Peyer's patch (tissue), 4 donors: ENCODE measurements around the gene PEX1. TPM values are rescaled to one million over a fixed set of nuclear protein-coding genes. Genes with fewer than 3 reads are reported as not detected.
"Not testable (repeated sequence)": the region's sequence is repeated elsewhere in the genome, so short reads cannot be mapped to it uniquely, and the experiment has no call there.

Source experiments
- DNase-seq, 3 donors: peaks; one replicate each; pipeline ENCODE4 v3.0.0-alpha.2; 2017 to 2019
- H3K27ac ChIP-seq, 4 donors: fragments of 200-600 bp; sonication (generic); one replicate each; pipeline ENCODE4 v1.5.1; 2016 to 2019
- H3K27me3 ChIP-seq, 2 donors: fragments of 200-600 bp; sonication (generic); one replicate each; pipeline ENCODE4 v1.5.1; 2019
- H3K36me3 ChIP-seq, 3 donors: fragments of 200-600 bp; sonication (generic); one replicate each; pipeline ENCODE4 v1.5.1; 2016 to 2019
- H3K4me1 ChIP-seq, 4 donors: fragments of 200-600 bp; sonication (generic); one replicate each; pipeline ENCODE4 v1.5.1; 2016 to 2019
- H3K4me3 ChIP-seq, 4 donors: fragments of 200-600 bp; sonication (generic); 1 replicate in 3 of 4; 2 replicates in 1 of 4; pipeline ENCODE4 v1.5.1; 2016 to 2019; ENCODE audit warnings: mild to moderate bottlenecking in 1 of 4
- H3K9me3 ChIP-seq, 4 donors: fragments of 200-600 bp; sonication (generic); one replicate each; pipeline ENCODE4 v1.5.1; 2016 to 2019; ENCODE audit warnings: mild to moderate bottlenecking in 1 of 4
- CTCF ChIP-seq, 6 experiments: fragments of 450-650 bp in 4 of 6; fragments of 200-600 bp in 2 of 6; sonication (generic) in 1 of 6; IDR thresholded peaks; one replicate each; pipeline ENCODE4 v1.5.1; 2017 to 2019; ENCODE audit warnings: antibody characterized with exemption in 6 of 6, mild to moderate bottlenecking in 3 of 6, moderate library complexity in 1 of 6
- POLR2A ChIP-seq, 2 donors: fragments of 450-650 bp; IDR thresholded peaks; one replicate each; pipeline ENCODE4 v1.5.1; 2017; ENCODE audit warnings: antibody characterized with exemption in 2 of 2, mild to moderate bottlenecking in 2 of 2, moderate library complexity in 2 of 2
- total RNA-seq, 4 donors: library from RNA; depleted of rRNA; stranded (reverse); fragments of >200 nt; gene quantifications; one replicate each; pipeline ENCODE4 v1.1.0, GENCODE V29; 2016

PEX1 gene
- total RNA-seq, 4 donors from 2014 or later = 20.4 to 32.2 (median 24.4) TPM

GRCh38 chr7:92485974-92486373 lies 42.3 kb downstream of the PEX1 start:
- Histone ChIP-seq H3K36me3 (peaks cover 0 to 59% (median 0%) of the 10 kb centered on the region in 3 donors), H3K27ac (no peak overlapping the region)
- no peak for DNase-seq

GRCh38 chr7:92485267-92485892 lies 42.9 kb downstream of the PEX1 start:
- Histone ChIP-seq H3K36me3 (peaks cover 0 to 53% (median 0%) of the 10 kb centered on the region in 3 donors), H3K27ac (no peak overlapping the region), H3K4me1 (no peaks in the 10 kb centered on the region), H3K9me3 (no peaks in the 10 kb centered on the region), H3K27me3 (no peaks in the 10 kb centered on the region), H3K4me3 (no peak overlapping the region)
- no peak for DNase-seq
- TF ChIP-seq CTCF (IDR thresholded peaks at IDR 0.05) (no peak), POLR2A (IDR thresholded peaks at IDR 0.05) (no peak)

More at GRCh38 chr7:92485974-92486373, 42.3 kb downstream of the PEX1 start:
- H3K9me3 ChIP-seq = no peaks in the 10 kb centered on the region
- H3K4me3 ChIP-seq = no peak overlapping the region
- no peaks in the 10 kb centered on the region for H3K4me1 ChIP-seq
- TF ChIP-seq POLR2A (IDR thresholded peaks at IDR 0.05) = no peak
- no peak for TF ChIP-seq CTCF (IDR thresholded peaks at IDR 0.05)
- H3K27me3 ChIP-seq = no peaks in the 10 kb centered on the region

- not testable (repeated sequence) for H3K4me1 ChIP-seq, H3K9me3 ChIP-seq, H3K27ac ChIP-seq, H3K27me3 ChIP-seq, H3K4me3 ChIP-seq, DNase-seq
- H3K36me3 ChIP-seq = peaks cover 0 to 41% (median 0%) of the 10 kb centered on the region in 3 donors
Measured at GRCh38 chr7:92484226-92484625, 44.1 kb downstream of the PEX1 start.

DNA sequence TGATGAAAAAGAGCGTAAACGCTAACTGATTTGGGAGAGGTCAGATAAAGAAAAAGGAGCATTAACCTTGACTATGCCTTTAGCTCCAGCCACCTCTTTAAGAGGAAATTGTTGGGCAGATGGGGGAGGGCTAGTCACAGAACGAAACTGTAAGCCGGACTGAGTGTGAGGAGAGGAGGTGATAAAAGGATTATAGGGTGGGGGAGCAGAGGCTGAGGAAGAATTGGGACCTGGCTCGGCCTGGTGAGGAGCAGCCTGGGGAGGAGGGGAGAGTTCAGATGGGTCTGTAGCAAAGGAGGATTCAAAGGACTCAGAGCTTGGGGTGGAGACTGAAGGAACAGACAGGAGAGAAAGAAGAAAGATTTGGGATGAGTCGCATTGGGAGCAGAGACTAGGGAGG lies 44.7 kb downstream of the PEX1 start:
- not testable (repeated sequence) for H3K27ac ChIP-seq, H3K27me3 ChIP-seq, DNase-seq

DNA sequence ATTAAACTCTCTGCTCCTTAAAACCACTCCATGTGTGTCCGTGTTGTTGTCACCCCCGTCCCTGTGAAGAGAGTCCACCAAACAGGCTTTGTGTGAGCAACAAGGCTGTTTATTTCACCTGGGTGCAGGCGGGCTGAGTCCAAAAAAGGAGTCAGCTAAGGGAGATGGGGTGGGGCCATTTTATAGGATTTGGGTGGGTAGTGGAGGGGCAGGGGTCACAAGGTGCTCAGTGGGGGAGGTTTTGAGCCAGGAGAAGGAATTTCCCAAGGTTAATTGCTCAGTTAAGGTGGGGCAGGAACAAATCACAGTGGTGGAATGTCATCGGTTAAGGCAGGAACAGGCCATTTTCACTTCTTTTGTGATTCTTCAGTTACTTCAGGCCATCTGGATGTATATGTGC lies 49.2 kb downstream of the PEX1 start:
- H3K4me1 ChIP-seq, H3K36me3 ChIP-seq, H3K9me3 ChIP-seq, H3K27ac ChIP-seq, H3K4me3 ChIP-seq, DNase-seq, H3K27me3 ChIP-seq: not testable (repeated sequence)

More for the DNA sequence above, 44.7 kb downstream of the PEX1 start:
- not testable (repeated sequence) for H3K4me3 ChIP-seq, H3K9me3 ChIP-seq, H3K4me1 ChIP-seq
- H3K36me3 ChIP-seq = peaks cover 0 to 35% (median 0%) of the 10 kb centered on the region in 3 donors

- Histone ChIP-seq H3K9me3 (no peaks in the 10 kb centered on the region), H3K27ac (no peak overlapping the region), H3K36me3 (no peaks in the 10 kb centered on the region), H3K4me1 (no peaks in the 10 kb centered on the region), H3K27me3 (no peaks in the 10 kb centered on the region), H3K4me3 (no peak overlapping the region)
- TF ChIP-seq POLR2A (IDR thresholded peaks at IDR 0.05) (no peak), CTCF (IDR thresholded peaks at IDR 0.05) (no peak)
- DNase-seq = no peak
Measured at GRCh38 chr7:92478711-92479110, 49.6 kb downstream of the PEX1 start.

DNA sequence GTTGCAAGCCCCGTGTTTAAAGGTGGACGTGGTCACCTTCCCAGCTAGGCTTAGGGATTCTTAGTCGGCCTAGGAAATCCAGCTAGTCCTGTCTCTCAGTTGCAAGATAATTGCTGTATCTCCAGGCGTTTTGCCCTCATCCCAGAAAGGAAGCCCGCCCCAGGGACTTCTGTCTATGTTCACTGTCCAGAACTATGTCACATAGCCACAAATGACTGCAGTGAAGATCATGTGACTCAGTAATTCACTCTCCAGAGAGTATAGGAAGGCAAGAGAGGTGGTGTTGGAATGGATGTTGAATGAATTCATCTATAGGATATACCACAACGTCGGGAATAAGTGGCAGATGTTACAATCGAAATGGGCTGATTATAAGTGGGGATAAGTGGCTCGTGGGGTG lies 50.2 kb downstream of the PEX1 start:
- no peak overlapping the region for H3K4me3 ChIP-seq
- no peaks in the 10 kb centered on the region for H3K36me3 ChIP-seq
- no peaks in the 10 kb centered on the region for H3K27me3 ChIP-seq
- no peak for TF ChIP-seq CTCF (IDR thresholded peaks at IDR 0.05)
- no peak for TF ChIP-seq POLR2A (IDR thresholded peaks at IDR 0.05)
- DNase-seq = no peak
- no peaks in the 10 kb centered on the region for H3K9me3 ChIP-seq
- H3K27ac ChIP-seq = no peak overlapping the region
- no peaks in the 10 kb centered on the region for H3K4me1 ChIP-seq

DNA sequence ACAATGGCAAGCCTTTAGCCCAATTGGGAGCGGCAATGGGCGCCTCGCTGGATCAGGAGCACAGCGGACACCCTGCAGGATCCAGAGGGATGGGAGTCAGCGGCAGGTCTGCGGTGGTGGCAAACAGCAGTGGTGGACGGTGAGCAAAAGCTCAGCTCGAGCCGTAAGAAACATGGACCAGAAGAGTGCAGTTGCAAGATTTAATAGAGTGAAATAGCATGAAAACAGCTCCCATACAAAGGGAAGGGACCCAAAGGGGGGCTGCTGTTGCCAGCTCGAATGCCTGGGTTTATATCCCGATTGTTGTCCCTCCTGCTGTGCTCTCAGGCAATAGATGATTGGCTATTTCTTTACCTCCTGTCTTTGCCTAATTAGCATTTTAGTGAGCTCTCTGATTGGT lies 50.6 kb downstream of the PEX1 start, which contains the start of gene ERVW-1:
Gene ERVW-1 (minus strand): TSS at position 266 of the 400 bp plus-strand sequence. CDS start 7,565 bp downstream, outside the sequence.
- not testable (repeated sequence) for H3K4me3 ChIP-seq, H3K27ac ChIP-seq, H3K9me3 ChIP-seq, H3K36me3 ChIP-seq, DNase-seq, H3K4me1 ChIP-seq, H3K27me3 ChIP-seq

GRCh38 chr7:92475851-92476590 lies 52.3 kb downstream of the PEX1 start:
- DNase-seq, H3K9me3 ChIP-seq, H3K27me3 ChIP-seq, H3K36me3 ChIP-seq, H3K4me3 ChIP-seq, H3K4me1 ChIP-seq, H3K27ac ChIP-seq: not testable (repeated sequence)

DNA sequence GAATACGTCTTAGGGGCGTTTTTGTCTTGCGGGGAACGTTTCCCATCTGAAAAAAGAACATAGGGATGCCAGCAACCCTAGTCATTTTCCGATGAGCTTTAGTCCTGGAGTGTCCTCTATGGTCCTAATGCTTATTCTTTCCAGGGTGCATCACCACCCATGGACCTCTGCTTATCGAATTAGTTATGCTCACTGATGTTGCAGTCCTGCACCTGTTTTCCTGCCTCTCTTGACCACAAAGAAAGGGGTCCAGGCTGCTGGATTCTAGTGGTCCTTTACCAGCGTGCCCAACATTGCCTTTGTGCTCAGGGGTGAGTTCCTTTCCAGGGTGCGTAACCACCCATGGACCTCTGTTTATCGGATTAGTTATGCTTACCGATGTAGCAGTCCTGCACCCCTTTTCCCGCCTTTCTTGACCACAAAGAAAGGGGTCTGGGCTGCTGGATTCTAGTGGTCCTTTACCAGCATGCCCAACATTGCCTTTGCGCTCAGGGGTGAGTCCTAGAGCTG lies 53.0 kb downstream of the PEX1 start:
- not testable (repeated sequence) for H3K4me1 ChIP-seq

More for the DNA sequence above, 53.0 kb downstream of the PEX1 start:
- not testable (repeated sequence) for H3K27ac ChIP-seq, H3K9me3 ChIP-seq, H3K27me3 ChIP-seq, H3K36me3 ChIP-seq, DNase-seq, H3K4me3 ChIP-seq
